NCI-H2196 (cell line): ENCODE results near the gene NFASC.

ENCODE experiments used
- DNase-seq: peaks from one replicate; lab custom pipeline; 2025; ENCODE audit not compliant: unreplicated experiment; lab: John Stamatoyannopoulos, UW

NFASC gene

DNA sequence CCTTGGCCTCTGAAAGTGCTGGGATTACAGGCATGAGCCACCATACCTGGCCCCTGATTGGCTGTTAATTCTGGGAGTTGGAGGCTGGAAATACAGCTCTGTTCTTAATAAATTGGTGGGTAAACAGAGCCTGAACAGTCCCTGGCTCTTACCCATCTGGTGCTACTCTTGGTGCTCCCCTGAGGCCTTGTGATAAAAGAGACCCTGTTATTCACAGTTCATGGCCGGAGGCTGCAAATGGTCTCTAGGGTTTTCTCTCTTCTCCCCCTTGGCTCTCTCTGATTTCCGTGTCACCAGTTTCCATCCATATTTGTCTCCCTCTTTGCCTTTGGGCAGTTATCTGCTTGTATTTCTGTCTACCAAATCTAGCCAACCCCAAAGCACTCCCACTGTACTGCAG, 17.2 kb downstream of the NFASC start:
- no peak for DNase-seq

- no peak for DNase-seq
These were observed 17.6 kb downstream of the NFASC start for GRCh38 chr1:204888294-204888693.

- DNase-seq = no peak
These were observed 19.2 kb downstream of the NFASC start for GRCh38 chr1:204889681-204890383.

DNA sequence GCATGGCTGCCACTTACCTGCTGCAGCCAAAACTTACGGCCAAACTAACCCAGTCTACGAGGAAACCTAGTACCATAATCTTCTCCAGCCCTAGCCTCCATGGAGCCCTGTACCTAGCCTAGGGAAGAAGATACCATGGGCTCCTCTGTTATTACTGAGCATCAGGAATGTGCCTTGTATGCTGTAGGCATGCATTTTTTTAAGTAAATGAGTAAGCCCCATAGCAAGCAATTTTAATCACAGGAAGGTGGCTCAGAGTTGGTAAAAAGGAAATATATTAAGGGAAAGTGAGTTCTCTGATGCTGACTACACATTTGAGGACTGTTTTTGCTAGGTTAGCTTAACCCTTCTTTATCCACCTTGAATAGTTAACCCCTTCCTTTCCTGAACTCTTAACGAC, 21.2 kb downstream of the NFASC start:
- no peak for DNase-seq

DNA sequence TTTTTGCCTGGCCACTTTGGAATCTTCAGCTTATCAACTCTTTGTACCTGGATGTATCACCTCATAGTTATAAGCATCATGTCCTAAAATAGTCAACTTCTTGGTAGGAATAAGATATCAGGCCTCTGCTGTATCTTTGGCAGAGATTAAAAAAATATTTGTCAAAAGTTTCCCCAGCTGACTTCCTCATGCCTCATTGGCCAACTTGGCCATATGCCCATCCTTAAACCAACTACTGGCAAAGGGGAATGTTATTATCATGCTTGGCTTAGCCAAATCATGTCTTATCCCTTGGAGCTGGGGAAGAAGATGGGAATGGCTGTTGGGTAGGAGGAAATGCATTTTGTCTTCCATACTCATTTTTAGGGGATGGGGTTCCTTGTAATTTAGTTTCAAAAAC, 23.4 kb downstream of the NFASC start:
- peak; percentile 14 for DNase-seq

GRCh38 chr1:204894606-204895005, 23.9 kb downstream of the NFASC start:
- DNase-seq = no peak

GRCh38 chr1:204896023-204896422, 25.4 kb downstream of the NFASC start:
- DNase-seq = no peak

DNA sequence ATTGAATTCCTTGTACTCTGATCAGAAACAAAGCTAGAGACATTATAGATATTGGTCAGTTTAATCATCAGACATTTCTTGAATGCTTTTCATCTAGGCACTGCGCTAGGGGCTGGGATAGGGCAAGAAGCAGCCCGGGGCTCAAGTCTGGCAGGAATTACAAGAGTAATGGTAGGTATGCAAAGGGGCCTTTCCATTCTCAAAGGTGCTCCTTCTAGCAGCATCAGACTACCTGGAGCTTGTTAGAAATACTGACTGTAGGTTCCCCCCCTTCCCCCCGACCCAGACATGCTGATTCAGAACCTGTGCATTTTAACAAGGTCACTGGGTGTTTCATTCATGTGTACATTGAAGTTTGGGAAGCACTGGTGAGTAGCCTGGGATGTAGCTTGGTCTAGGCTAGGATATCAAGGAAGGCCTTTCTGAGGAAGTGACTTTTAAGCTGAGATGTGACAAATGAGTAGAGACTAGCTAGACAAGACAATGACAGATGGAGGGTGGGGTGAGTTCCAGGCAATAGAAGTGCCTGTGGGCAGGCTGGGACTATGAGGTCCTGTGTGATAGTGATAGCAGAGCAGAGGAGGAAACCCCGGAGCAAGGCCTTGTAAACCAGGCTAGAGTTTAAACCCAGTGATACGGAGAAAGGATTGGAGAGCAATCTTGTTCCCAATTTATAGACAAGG, 26.3 kb downstream of the NFASC start:
- no peak for DNase-seq

- no peak for DNase-seq
These were observed 30.1 kb downstream of the NFASC start for GRCh38 chr1:204900721-204901120.

DNA sequence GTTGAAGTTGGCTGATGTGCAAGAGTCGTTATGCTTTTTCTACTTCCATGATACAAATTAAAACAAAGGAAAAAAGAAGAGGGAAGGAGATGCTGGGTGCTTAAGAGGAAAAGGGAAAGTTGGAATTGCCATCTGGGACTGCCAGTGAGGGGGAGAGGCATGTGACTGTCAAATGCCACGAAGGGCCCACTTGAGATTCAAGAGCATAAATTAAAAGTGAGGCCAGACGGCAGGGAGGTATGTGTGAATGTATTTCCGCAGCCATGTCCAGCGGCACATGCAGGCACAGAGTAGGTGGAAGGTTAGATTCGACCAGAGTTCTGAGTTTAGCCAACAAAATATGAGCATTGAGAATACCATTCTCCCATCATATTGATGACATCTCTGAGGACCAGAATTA, 32.0 kb downstream of the NFASC start:
- DNase-seq = no peak

- DNase-seq = no peak
These were observed 33.7 kb downstream of the NFASC start for GRCh38 chr1:204904228-204904810.

GRCh38 chr1:204909109-204909508, 38.4 kb downstream of the NFASC start:
- no peak for DNase-seq

DNA sequence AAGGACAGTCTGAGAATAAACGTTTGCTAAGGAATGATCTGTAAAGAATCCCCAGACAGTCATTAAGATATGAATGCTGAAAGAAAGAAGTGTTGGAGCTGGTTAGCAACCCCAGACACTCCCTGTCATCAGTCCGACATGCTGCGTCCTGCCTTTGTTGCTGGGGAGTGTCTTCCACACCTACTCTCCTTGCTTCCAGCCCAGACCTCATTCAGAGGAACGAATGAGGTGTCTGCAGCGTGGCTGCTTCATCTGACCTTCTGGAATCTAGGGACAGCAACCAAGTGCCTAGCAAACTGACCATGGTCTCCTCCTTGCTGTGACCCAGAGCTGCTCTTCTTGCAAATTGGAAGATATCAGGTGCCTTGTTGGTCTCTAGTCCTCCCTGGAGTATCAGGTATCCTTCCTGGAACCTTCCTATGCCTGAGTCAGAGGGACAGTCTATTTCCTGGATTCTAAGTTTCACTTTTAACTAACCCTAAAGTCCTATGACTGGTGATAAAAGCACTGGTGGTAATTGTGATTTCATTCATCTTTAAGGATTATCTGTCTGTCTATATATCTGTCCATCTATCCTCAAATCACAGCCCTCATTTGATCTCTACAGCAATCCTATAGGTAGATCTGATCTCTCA, 45.3 kb downstream of the NFASC start:
- DNase-seq = peak; percentile 46

DNA sequence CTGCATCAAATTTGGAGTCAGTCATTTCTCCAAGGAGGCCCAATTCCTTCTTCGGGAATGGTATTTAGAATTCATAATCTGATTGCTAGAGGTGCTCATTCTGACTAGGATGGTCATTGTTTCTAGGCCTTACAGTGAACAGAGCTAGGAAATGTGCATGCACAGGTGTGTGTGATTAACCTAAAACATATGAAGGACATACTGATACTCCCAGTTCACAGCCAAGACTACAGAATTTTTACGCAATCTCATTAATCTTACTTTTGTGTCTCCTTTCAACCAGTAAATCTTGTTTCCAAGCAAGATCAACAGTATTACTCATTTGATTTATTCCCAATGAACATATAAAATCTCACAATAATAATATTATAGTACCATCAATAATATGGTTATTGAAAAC, 47.1 kb downstream of the NFASC start:
- DNase-seq = no peak

DNA sequence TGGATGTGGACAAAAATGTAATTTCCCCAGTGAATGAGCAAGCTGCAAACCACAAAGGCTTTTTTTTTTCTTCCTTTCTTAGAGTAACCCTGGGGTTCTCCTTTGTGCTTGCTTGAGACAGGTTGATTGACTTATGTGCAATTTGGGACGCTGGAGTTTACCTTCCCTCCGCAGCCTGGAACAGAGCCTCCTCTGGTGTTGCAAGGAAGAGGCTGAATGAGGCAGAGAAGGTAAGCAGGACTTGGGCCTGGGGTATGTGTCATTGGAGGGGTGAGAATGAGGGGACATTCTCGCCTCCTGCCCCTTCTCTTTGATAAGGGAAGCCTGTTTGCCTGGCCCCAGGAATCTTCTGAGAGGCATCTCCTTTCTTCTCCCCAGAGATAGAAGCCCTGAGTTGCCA, 49.8 kb downstream of the NFASC start:
- DNase-seq = no peak

GRCh38 chr1:204920967-204921366, 50.3 kb downstream of the NFASC start:
- no peak for DNase-seq

- DNase-seq = no peak
These were observed 51.3 kb downstream of the NFASC start for GRCh38 chr1:204921855-204922516.

DNA sequence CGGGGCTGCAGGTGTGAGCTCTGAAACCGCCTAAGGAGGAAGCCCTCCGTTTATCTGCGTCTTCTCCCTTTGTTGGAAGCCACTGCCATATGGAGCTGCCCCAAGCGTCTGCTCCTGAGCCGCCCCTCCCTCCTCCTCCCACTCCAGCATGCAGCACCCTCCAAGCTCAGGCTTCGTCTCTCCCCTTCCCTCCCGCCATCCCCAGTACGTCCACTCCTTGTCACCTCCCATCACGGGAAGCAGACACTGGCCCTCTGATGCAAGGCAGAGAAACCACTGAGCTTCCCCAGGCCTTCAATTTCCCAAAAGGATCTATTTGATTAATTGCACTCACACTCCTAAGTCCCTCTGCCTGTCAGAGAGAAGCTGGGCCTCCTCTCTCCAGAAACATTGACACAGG, 52.5 kb downstream of the NFASC start:
- no peak for DNase-seq

GRCh38 chr1:204923626-204924012, 53.0 kb downstream of the NFASC start:
- DNase-seq = no peak

DNA sequence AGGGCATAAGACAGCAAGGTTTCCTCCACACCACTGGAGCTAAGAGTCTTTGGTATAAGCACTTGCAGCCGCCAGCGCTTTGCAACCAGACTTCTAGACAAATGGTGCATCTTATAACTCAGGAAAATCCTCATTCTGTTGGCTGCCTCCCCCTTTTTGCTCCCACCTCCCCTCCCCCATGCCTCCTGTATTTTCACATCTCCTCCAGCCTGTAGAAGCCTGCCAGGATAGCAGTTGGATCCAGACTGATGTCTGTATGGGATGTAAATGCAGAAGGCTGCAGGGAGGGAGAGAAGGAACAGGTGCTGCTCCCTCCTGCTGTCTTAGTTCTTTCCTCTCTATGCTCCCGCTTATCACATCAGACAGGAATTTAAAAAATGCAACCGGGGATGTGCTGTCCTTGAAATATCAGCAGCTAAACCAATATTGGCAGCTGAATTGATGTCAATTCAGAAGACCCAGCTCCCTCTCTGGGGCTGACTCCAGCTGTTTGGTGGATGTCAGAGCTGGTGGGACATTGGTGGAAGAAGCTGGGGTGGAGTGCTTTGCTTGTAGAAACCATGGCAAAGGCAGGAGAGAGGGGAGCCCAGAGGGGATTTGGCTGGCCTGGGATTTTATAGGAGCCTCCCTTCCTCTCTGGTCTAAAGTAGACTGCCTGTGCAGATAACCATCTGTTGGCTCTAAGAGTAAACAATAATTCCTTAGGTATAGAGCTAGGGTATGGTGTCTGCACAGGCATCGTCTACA, 53.5 kb downstream of the NFASC start:
- DNase-seq = no peak

- no peak for DNase-seq
These were observed 55.0 kb downstream of the NFASC start for GRCh38 chr1:204925701-204926100.
